Caco-2 (cell line): Measurements from ENCODE around the gene EPHA4. TPM values are rescaled to one million over a fixed set of nuclear protein-coding genes. Genes with fewer than 3 reads are reported as not detected.

Experiments used
- BruUV-seq: library from RNA; stranded (reverse); fragments of 400-500 nt; replicated peaks from 2 replicates; lab custom pipeline; 2021; lab: Mats Ljungman, UMichigan
- CTCF ChIA-PET: fragments of 300-600 bp; sonication (Branson Sonifier 250); formaldehyde crosslinking; loops from one replicate; lab custom pipeline; 2022; ENCODE audit warnings: antibody characterized with exemption; lab: Charles Lee
- POLR2A ChIA-PET: fragments of 300-600 bp; sonication (Branson Sonifier 250); formaldehyde crosslinking; loops from one replicate; lab custom pipeline; 2022; ENCODE audit warnings: antibody characterized with exemption; lab: Charles Lee
- DNase-seq, 2 experiments: peaks; one replicate each; pipeline versions ENCODE4 v3.0.0 to v3.0.0-alpha.2; 2020 to 2022
- H3K27me3 ChIP-seq: replicated peaks from 2 replicates; pipeline ENCODE4 v1.6.0; 2011; ENCODE audit warnings: low read length; ENCODE audit not compliant: control insufficient read depth, insufficient read depth
- H3K36me3 ChIP-seq: 2 replicates; pipeline ENCODE4 v1.5.1; 2011; ENCODE audit warnings: low read length; ENCODE audit not compliant: control insufficient read depth, insufficient read depth
- H3K4me1 ChIP-seq: fragments of 250-450 bp; sonication (Bioruptor Pico); 2 replicates; pipeline ENCODE4 v1.5.1; 2020; ENCODE audit warnings: mild to moderate bottlenecking
- H3K4me3 ChIP-seq: 2 replicates; pipeline ENCODE4 v1.5.1; 2011; ENCODE audit warnings: low read depth, mild to moderate bottlenecking, control low read depth, low read length
- H3K9me3 ChIP-seq: fragments of 250-450 bp; sonication (Bioruptor Pico); 2 replicates; pipeline ENCODE4 v1.5.1; 2020; ENCODE audit warnings: mild to moderate bottlenecking, moderate library complexity
- H3K27ac Mint-ChIP-seq: one replicate; pipeline ENCODE4 v1.8.0; 2022; ENCODE audit warnings: mixed read lengths; ENCODE audit not compliant: unreplicated experiment
- H3K27me3 Mint-ChIP-seq: one replicate; pipeline ENCODE4 v1.8.0; 2022; ENCODE audit warnings: mixed read lengths; ENCODE audit not compliant: insufficient read depth, unreplicated experiment
- H3K36me3 Mint-ChIP-seq: one replicate; pipeline ENCODE4 v1.8.0; 2022; ENCODE audit warnings: mild to moderate bottlenecking, mixed read lengths; ENCODE audit not compliant: insufficient read depth, unreplicated experiment
- H3K4me1 Mint-ChIP-seq: one replicate; pipeline ENCODE4 v1.8.0; 2022; ENCODE audit warnings: low read depth, mixed read lengths; ENCODE audit not compliant: unreplicated experiment
- H3K4me3 Mint-ChIP-seq: one replicate; pipeline ENCODE4 v1.8.0; 2022; ENCODE audit warnings: mild to moderate bottlenecking, moderate library complexity, mixed read lengths; ENCODE audit not compliant: unreplicated experiment
- H3K9me3 Mint-ChIP-seq: one replicate; pipeline ENCODE4 v1.8.0; 2022; ENCODE audit warnings: mixed read lengths; ENCODE audit not compliant: unreplicated experiment
- CTCF ChIP-seq, 2 experiments: fragments of 200-600 bp in 1 of 2; IDR thresholded peaks; 1 replicate in 1 of 2; 2 replicates in 1 of 2; pipeline versions ENCODE4 v1.5.1 to v1.8.0; 2011 to 2022; ENCODE audit warnings: antibody characterized with exemption in 1 of 2, control low read depth in 1 of 2, inconsistent platforms in 1 of 2, low read depth in 1 of 2, low read length in 1 of 2, mild to moderate bottlenecking in 1 of 2, moderate library complexity in 1 of 2; ENCODE audit not compliant: insufficient read depth in 1 of 2, severe bottlenecking in 1 of 2, unreplicated experiment in 1 of 2
- intact Hi-C: fragments of 100-400 bp; cut with micrococcal nuclease; formaldehyde crosslinking; loops from one replicate; pipeline ENCODE4 v1.10.0; 2022; ENCODE audit not compliant: unreplicated experiment
- total RNA-seq: library from RNA; stranded (reverse); gene quantifications from 2 replicates; pipeline ENCODE4 v1.2.3, GENCODE V29; 2022

The EPHA4 gene
- total RNA-seq, 1 experiment from 2014 or later = 95.5 TPM

GRCh38 chr2:221455214-221455613 lies 116.9 kb downstream of the EPHA4 start:
- TF ChIP-seq CTCF (IDR thresholded peaks at IDR 0.05; ENCODE audit: insufficient read depth in 1 of 2, low read depth in 1 of 2, low read length in 1 of 2, severe bottlenecking in 1 of 2, unreplicated experiment in 1 of 2) = no peak
- Mint-ChIP-seq H3K4me1 (no peaks in the 10 kb centered on the region), H3K27ac (no peak overlapping the region), H3K27me3 (no peaks in the 10 kb centered on the region), H3K36me3 (peaks cover 83% of the 10 kb centered on the region), H3K4me3 (no peak overlapping the region), H3K9me3 (no peaks in the 10 kb centered on the region)
- no peaks in the 10 kb centered on the region for H3K9me3 ChIP-seq
- no peak for DNase-seq
- H3K4me1 ChIP-seq = no peaks in the 10 kb centered on the region
- BruUV-seq = no TSS peak
- ChIA-PET POLR2A (no interaction called here), CTCF (no interaction called here)
- intact Hi-C loops = loop anchor here (5.0 to 10.0 kb wide), 2 partner anchors 260 to 512 kb away; no protein-coding TSS in a partner anchor
- peaks cover 2% of the 10 kb centered on the region; the same call in 1 of the 2 replicates for H3K36me3 ChIP-seq
- no peaks in the 10 kb centered on the region for H3K27me3 ChIP-seq
- no peak overlapping the region for H3K4me3 ChIP-seq

GRCh38 chr2:221454459-221455105 lies 117.5 kb downstream of the EPHA4 start:
- Histone ChIP-seq H3K4me3 (no peak overlapping the region), H3K9me3 (no peaks in the 10 kb centered on the region), H3K4me1 (no peaks in the 10 kb centered on the region), H3K36me3 (peaks cover 2% of the 10 kb centered on the region), H3K27me3 (no peaks in the 10 kb centered on the region)
- H3K36me3 Mint-ChIP-seq = peaks cover 84% of the 10 kb centered on the region
- TF ChIP-seq CTCF (IDR thresholded peaks at IDR 0.05; ENCODE audit: insufficient read depth in 1 of 2, low read depth in 1 of 2, low read length in 1 of 2, severe bottlenecking in 1 of 2, unreplicated experiment in 1 of 2) = no peak
- no peaks in the 10 kb centered on the region for H3K9me3 Mint-ChIP-seq
- ChIA-PET CTCF (no interaction called here), POLR2A (no interaction called here)
- no peaks in the 10 kb centered on the region for H3K4me1 Mint-ChIP-seq
- intact Hi-C loops = loop anchor here (5.0 to 10.0 kb wide), 2 partner anchors 260 to 513 kb away; no protein-coding TSS in a partner anchor
- no peak for DNase-seq
- H3K4me3 Mint-ChIP-seq = no peak overlapping the region
- BruUV-seq = no TSS peak
- no peak overlapping the region for H3K27ac Mint-ChIP-seq
- no peaks in the 10 kb centered on the region for H3K27me3 Mint-ChIP-seq

GRCh38 chr2:221451862-221452788 lies 120.0 kb downstream of the EPHA4 start:
- Mint-ChIP-seq H3K27ac (no peak overlapping the region), H3K36me3 (peaks cover 88% of the 10 kb centered on the region), H3K9me3 (no peaks in the 10 kb centered on the region), H3K4me3 (no peak overlapping the region), H3K4me1 (peaks cover 19% of the 10 kb centered on the region), H3K27me3 (no peaks in the 10 kb centered on the region)
- no TSS peak for BruUV-seq
- POLR2A ChIA-PET = no interaction called here
- intact Hi-C loops = loop anchor here (10.0 kb wide), 1 partner anchor 263 kb away; no protein-coding TSS in a partner anchor
- peaks cover 13% of the 10 kb centered on the region for H3K4me1 ChIP-seq
- no peak for DNase-seq
- no peaks in the 10 kb centered on the region for H3K27me3 ChIP-seq
- H3K4me3 ChIP-seq = no peak overlapping the region
- CTCF ChIA-PET = no interaction called here
- no peaks in the 10 kb centered on the region for H3K9me3 ChIP-seq
- TF ChIP-seq CTCF (IDR thresholded peaks at IDR 0.05; ENCODE audit: insufficient read depth in 1 of 2, low read depth in 1 of 2, low read length in 1 of 2, severe bottlenecking in 1 of 2, unreplicated experiment in 1 of 2) = no peak
- H3K36me3 ChIP-seq = peaks cover 2% of the 10 kb centered on the region
